HG03469 (cell line): ENCODE results near the gene C1orf167.

ENCODE experiments used
- ATAC-seq: cut with Tn5 transposase; IDR thresholded peaks from one replicate; pipeline ENCODE4 v1.9.1; 2021; ENCODE audit warnings: mild to moderate bottlenecking, moderate library complexity, moderate number of reproducible peaks; ENCODE audit not compliant: unreplicated experiment

The C1orf167 gene

DNA sequence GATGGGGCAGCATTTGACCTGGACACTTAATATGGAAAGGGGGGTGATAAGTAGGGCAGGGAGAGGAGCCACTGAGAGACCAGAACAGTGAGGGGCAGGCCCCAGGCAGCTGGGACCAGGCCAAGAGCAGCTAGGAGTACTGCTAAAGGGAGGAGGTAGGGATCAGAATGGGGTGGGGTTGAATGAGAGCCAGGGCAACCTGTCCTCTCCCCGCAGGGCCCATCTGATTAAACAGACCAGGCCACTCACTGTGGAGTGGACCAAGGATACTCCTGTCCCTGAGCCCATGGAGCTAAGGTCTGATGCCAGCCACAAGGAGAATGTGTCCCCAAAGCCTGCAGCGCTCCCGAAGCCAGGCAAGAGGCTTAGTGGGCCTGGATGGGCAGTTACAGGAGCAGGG, 2.1 kb downstream of the C1orf167 start:
- no peak for ATAC-seq

- ATAC-seq = no peak
These were observed 2.5 kb downstream of the C1orf167 start for GRCh38 chr1:11764519-11764918.

- no peak for ATAC-seq
These were observed 3.9 kb downstream of the C1orf167 start for GRCh38 chr1:11765661-11766428.

DNA sequence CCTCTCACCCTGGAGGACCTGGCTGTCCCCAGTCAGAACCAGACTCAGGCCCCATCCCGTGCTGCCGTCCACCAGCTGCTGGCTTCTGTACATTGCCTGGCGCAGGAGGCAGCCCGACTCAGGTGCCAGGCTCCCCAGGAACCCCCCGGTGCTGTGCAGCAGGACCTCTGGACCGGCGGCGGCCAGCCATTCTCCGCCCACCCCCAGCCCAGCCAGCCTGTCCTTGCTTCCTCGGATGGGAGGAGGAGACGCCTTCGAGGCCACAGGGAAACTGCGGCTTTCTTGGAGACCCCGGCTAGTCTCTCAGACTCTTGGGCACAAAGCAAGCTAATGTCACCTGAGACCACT, 4.4 kb downstream of the C1orf167 start:
- ATAC-seq = no peak

GRCh38 chr1:11767922-11768704, 6.1 kb downstream of the C1orf167 start:
- no peak for ATAC-seq

GRCh38 chr1:11768821-11769220, 6.8 kb downstream of the C1orf167 start:
- ATAC-seq = no peak

- no peak for ATAC-seq
These were observed 7.3 kb downstream of the C1orf167 start for GRCh38 chr1:11769274-11769673.

DNA sequence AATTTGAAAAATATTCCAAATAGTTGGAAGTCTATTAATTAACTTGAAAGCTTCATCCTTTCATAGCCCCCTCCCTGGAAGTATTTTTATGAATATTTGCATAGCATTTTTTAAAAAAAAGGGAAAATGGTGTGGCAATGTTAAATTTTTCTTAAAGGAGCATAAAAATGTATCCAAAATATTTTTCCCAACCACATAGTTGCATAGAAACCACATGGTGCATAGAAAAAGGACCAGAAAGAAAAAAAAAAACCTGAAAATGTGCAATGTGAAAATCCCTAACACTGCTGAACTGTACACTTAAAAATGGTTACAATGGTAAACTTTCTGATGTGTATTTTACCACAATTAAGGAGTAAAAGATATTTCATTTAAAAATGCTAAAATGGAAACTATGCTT, 8.0 kb downstream of the C1orf167 start:
- ATAC-seq = no peak

DNA sequence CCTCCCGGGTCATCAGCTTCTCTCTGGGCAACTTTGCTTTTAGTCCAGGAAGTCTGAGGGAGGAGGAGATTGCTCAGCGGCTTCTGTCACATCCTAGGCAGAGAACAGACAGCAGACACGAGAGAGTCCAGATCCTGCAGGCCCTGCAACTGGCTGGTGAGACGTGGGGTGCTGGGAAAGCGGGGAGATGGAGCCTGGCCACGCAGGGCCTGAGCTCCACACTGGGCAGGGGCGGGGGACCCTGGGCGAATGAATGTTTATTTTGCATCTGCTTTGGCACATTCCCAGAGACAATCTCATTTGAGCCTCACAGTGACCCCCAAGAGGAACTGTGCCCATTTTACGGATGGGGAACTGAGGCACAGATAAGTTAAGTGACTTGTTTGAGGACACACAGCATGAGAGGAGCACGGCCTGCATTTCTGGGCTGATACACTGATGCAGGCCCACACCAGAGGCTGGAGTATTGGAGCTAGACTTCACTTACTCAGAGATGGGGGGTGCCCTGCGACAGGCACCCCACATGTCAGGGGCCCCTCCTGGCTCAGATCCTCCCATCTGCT, 9.6 kb downstream of the C1orf167 start:
- no peak for ATAC-seq

DNA sequence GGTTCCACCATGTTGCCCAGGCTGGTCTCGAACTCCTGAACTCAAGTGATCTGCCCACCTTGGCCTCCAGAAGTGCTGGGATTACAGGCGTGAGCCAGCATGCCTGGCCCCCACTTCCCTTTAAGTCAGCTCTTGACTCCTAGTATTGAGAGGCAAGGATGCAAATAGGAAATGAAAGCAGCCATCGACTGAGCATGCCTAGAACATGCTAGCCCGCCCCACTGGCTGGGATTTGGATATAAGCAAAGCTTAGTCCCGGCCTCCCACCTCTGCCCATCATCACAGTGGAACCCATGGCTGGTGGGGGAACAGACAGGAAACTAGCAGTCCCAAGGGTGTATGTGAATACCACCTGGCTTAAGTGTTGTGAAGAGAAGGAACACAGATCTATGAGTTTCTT, 10.5 kb downstream of the C1orf167 start:
- ATAC-seq = no peak

DNA sequence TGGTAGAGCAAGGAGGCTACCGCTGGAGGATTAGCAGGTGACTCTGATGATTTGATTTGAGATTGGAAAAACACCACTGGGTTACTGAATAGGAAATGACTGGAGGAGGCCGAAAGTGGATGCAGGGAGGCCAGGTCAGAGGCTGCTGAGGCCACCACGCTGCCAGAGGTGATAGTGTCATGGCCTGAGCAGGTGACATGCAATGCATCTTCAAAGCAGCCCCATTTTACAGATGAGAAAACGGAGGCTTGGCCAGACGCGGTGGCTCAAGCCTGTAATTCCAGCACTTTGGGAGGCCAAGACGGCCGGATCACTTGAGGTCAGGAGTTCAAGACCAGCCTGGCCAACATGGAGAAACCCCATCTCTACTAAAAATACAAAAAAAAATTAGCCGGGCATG, 12.8 kb downstream of the C1orf167 start:
- ATAC-seq = no peak

- ATAC-seq = no peak
These were observed 15.8 kb downstream of the C1orf167 start for GRCh38 chr1:11777658-11778322.

GRCh38 chr1:11778336-11778735, 16.3 kb downstream of the C1orf167 start:
- ATAC-seq = no peak

GRCh38 chr1:11778844-11779623, 17.0 kb downstream of the C1orf167 start:
- no peak for ATAC-seq

- no peak for ATAC-seq
These were observed 17.9 kb downstream of the C1orf167 start for GRCh38 chr1:11779715-11780379.

DNA sequence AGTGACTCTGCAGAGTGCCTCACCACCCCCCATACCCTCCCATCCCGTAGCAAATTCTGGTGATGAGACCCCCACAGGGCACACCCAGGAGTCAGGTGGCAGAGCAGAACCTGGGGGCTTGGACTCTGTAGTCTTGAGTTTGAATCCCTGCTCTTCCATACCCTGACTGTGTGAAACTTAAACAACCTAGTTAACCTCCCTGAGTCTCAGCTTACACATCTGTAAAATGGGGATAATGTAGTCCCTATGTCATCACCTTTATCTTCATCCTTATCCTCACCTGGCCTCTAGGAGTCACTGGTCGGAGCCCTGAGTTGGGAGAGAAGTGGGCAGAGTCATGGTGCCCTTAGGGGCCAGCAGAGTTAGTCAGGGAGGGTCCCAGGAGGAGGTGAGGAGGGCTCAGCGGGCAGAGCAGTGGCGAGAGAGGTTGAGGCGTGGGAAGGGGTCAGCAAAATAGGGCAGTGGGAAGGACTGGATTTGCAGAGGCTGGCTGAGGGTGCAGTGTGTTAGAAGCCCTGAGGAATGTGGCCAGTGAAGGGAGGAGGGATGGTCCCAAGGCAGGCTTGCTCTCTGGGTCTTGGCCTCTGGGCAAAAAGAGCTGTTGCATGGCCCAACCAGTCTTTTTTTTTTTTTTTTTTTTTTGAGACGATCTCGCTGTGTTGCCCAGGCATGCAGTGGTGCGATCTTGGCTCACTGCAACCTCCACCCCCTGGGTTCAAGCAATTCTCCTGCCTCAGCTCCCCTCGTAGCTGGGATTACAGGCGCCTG, 18.6 kb downstream of the C1orf167 start:
- no peak for ATAC-seq

DNA sequence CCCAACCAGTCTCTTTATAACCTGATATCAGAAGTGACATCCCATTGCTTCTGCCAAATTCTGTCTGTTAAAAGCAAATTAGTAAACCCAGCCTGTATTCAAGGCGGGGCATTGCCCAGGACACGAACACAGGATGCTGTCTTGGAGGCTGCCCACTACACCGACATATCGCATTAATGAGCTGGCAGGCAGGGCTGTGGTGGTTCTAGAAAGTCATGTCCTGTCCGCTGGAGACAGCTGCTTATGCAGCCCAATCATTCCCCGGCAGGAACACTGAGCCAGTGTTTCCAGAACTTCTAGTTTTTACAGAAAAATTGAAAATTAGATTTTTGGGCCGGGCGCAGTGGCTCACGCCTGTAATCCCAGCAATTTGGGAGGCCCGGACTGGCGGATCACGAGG, 19.3 kb downstream of the C1orf167 start:
- ATAC-seq = no peak

- ATAC-seq = no peak
These were observed 20.2 kb downstream of the C1orf167 start for GRCh38 chr1:11782127-11782708.

GRCh38 chr1:11783556-11783955, 21.6 kb downstream of the C1orf167 start:
- no peak for ATAC-seq
